SK-N-SH (cell line): ENCODE measurements around the gene NCOA4. TPM values are rescaled to one million over a fixed set of nuclear protein-coding genes. Genes with fewer than 3 reads are reported as not detected.

Experiments
- CTCF ChIA-PET: fragments of 300-600, 350-600 bp; formaldehyde crosslinking; extraction: SDS; loops from one replicate; lab custom pipeline; 2021; lab: Yijun Ruan, JAX
- POLR2A ChIA-PET: fragments of 350-600 bp; sonication (Branson Sonifier 250); formaldehyde crosslinking; extraction: SDS; loops from one replicate; lab custom pipeline; 2020; ENCODE audit warnings: antibody characterized with exemption, inconsistent platforms; lab: Yijun Ruan, JAX
- DNase-seq: peaks from one replicate; pipeline ENCODE4 v3.0.0; 2012
- H2AFZ ChIP-seq: fragments of 200-600 bp; sonication (generic); 2 replicates; pipeline ENCODE4 v1.8.1; 2016; ENCODE audit warnings: antibody characterized with exemption, mild to moderate bottlenecking, low read depth
- H3F3A ChIP-seq: fragments of 200-600 bp; sonication (generic); replicated peaks from 2 replicates; pipeline ENCODE3; 2016; ENCODE audit warnings: antibody characterized with exemption, mild to moderate bottlenecking; ENCODE audit not compliant: insufficient read depth
- H3K27ac ChIP-seq, 2 experiments: fragments of 200-500 bp in 1 of 2; fragments of 200-600 bp in 1 of 2; sonication (Bioruptor generic) in 1 of 2; sonication (generic), shearing (Covaris generic) in 1 of 2; 2 replicates each; pipeline versions ENCODE4 v1.5.1 to v1.6.1; 2014 to 2016; ENCODE audit warnings: low read depth in 2 of 2, inconsistent platforms in 1 of 2, low read length in 1 of 2, mild to moderate bottlenecking in 1 of 2, mixed read lengths in 1 of 2
- H3K27me3 ChIP-seq: fragments of 200-600 bp; sonication (generic), shearing (Covaris generic); 2 replicates; pipeline ENCODE4 v1.6.1; 2016; ENCODE audit warnings: mixed run types; ENCODE audit not compliant: insufficient read depth
- H3K36me3 ChIP-seq, 2 experiments: fragments of 200-500 bp in 1 of 2; fragments of 200-600 bp in 1 of 2; sonication (Bioruptor generic) in 1 of 2; sonication (generic) in 1 of 2; replicated peaks in 1 of 2; 2 replicates each; pipeline versions ENCODE3 to v1.5.1; 2014 to 2016; ENCODE audit warnings: low read length in 1 of 2, mild to moderate bottlenecking in 1 of 2; ENCODE audit not compliant: insufficient read depth in 2 of 2, control insufficient read depth in 1 of 2
- H3K4me1 ChIP-seq, 2 experiments: fragments of 200-500 bp in 1 of 2; fragments of 200-600 bp in 1 of 2; sonication (Bioruptor generic) in 1 of 2; sonication (generic), shearing (Covaris generic) in 1 of 2; 2 replicates each; pipeline versions ENCODE4 v1.5.1 to v1.6.1; 2014 to 2016; ENCODE audit warnings: low read depth in 1 of 2, low read length in 1 of 2, mixed run types in 1 of 2; ENCODE audit not compliant: insufficient read depth in 2 of 2, control insufficient read depth in 1 of 2
- H3K4me2 ChIP-seq: fragments of 200-600 bp; sonication (generic), shearing (Covaris generic); 2 replicates; pipeline ENCODE4 v1.6.1; 2017; ENCODE audit warnings: mixed run types
- H3K4me3 ChIP-seq, 2 experiments: fragments of 200-500 bp in 1 of 2; fragments of 200-600 bp in 1 of 2; sonication (Bioruptor generic) in 1 of 2; sonication (generic), shearing (Covaris generic) in 1 of 2; 2 replicates each; pipeline versions ENCODE4 v1.5.1 to v1.8.1; 2014 to 2016; ENCODE audit warnings: low read depth in 2 of 2, inconsistent platforms in 1 of 2, low read length in 1 of 2, mild to moderate bottlenecking in 1 of 2, mixed read lengths in 1 of 2, moderate library complexity in 1 of 2
- H3K79me2 ChIP-seq: fragments of 200-600 bp; sonication (generic); 2 replicates; pipeline ENCODE4 v1.8.1; 2017; ENCODE audit warnings: mild to moderate bottlenecking; ENCODE audit not compliant: insufficient read depth
- H3K9ac ChIP-seq: fragments of 200-600 bp; sonication (generic); 2 replicates; pipeline ENCODE4 v1.6.1; 2017; ENCODE audit warnings: mixed run types
- H3K9me2 ChIP-seq: fragments of 200-600 bp; sonication (generic); 2 replicates; pipeline ENCODE4 v1.6.1; 2017; ENCODE audit warnings: mixed run types
- H3K9me3 ChIP-seq: fragments of 200-600 bp; sonication (generic); 2 replicates; pipeline ENCODE4 v1.6.1; 2017; ENCODE audit warnings: mixed run types, mild to moderate bottlenecking, moderate library complexity
- H4K20me1 ChIP-seq: fragments of 200-600 bp; sonication (generic); 2 replicates; pipeline ENCODE4 v1.6.1; 2017; ENCODE audit warnings: mild to moderate bottlenecking, mixed run types; ENCODE audit not compliant: insufficient read depth
- FOSL2 ChIP-seq: IDR thresholded peaks from 2 replicates; pipeline ENCODE4 v1.4.0; 2012; ENCODE audit warnings: low read depth, mild to moderate bottlenecking, moderate library complexity, borderline replicate concordance
- GATA2 ChIP-seq: sonication (generic); formaldehyde crosslinking; IDR thresholded peaks from 2 replicates; pipeline ENCODE4 v1.5.0; 2020; ENCODE audit warnings: mild to moderate bottlenecking, missing genetic modification reagents
- MEF2A ChIP-seq: IDR thresholded peaks from 2 replicates; pipeline ENCODE4 v1.4.0; 2012; ENCODE audit warnings: low read depth, borderline replicate concordance
- MXI1 ChIP-seq: IDR thresholded peaks from 2 replicates; pipeline ENCODE4 v1.6.1; 2012; ENCODE audit warnings: mild to moderate bottlenecking, low read depth, low read length, improper control_type of control experiment
- NFIC ChIP-seq: IDR thresholded peaks from 2 replicates; pipeline ENCODE4 v1.4.0; 2012; ENCODE audit warnings: borderline replicate concordance
- RAD21 ChIP-seq: IDR thresholded peaks from 2 replicates; pipeline ENCODE4 v1.6.1; 2012; ENCODE audit warnings: mild to moderate bottlenecking, low read length
- RXRA ChIP-seq: IDR thresholded peaks from 2 replicates; pipeline ENCODE4 v1.4.0; 2012; ENCODE audit warnings: low read depth, mild to moderate bottlenecking, borderline replicate concordance
- SMC3 ChIP-seq: IDR thresholded peaks from 2 replicates; pipeline ENCODE4 v1.6.1; 2012; ENCODE audit warnings: low read depth, low read length, improper control_type of control experiment
- TAF1 ChIP-seq: IDR thresholded peaks from 2 replicates; pipeline ENCODE4 v1.6.1; 2012; ENCODE audit warnings: low read depth, mild to moderate bottlenecking, low read length, moderate library complexity, borderline replicate concordance
- TCF12 ChIP-seq: IDR thresholded peaks from 2 replicates; pipeline ENCODE4 v1.4.0; 2012
- TEAD4 ChIP-seq: IDR thresholded peaks from 2 replicates; pipeline ENCODE4 v1.4.0; 2012; ENCODE audit warnings: mild to moderate bottlenecking, borderline replicate concordance; ENCODE audit not compliant: insufficient read depth
- YY1 ChIP-seq: IDR thresholded peaks from 2 replicates; pipeline ENCODE4 v1.4.0; 2012; ENCODE audit warnings: low read depth, mild to moderate bottlenecking
- WGBS: methylation state at CpG from one replicate; pipeline ENCODE4 v1.1.6; 2017; ENCODE audit warnings: low lambda C conversion rate; 5-methylcytosine and 5-hydroxymethylcytosine counted together
- polyA plus RNA-seq, 3 experiments: library from polyadenylated mRNA; depleted of rRNA; stranded (reverse); fragments of >200 nt; gene quantifications; 2 replicates each; pipeline ENCODE4 v1.2.3, GENCODE V29; 2012
- TF ChIP-seq, protein P1 (sequence below): IDR thresholded peaks from 2 replicates; pipeline ENCODE4 v1.6.1; 2012; ENCODE audit warnings: mild to moderate bottlenecking, low read depth, low read length, moderate library complexity
- TF ChIP-seq, protein P2 (sequence below): IDR thresholded peaks from 2 replicates; pipeline ENCODE4 v1.4.0; 2012; ENCODE audit warnings: low read depth
- TF ChIP-seq, protein P3 (sequence below): IDR thresholded peaks from 2 replicates; pipeline ENCODE4; 2012
- TF ChIP-seq, protein P4 (sequence below): fragments of 200-600 bp; sonication (generic); IDR thresholded peaks from 2 replicates; pipeline ENCODE4 v1.6.1; 2017; ENCODE audit warnings: antibody characterized with exemption, mild to moderate bottlenecking, moderate library complexity

NCOA4 gene
- polyA plus RNA-seq, 1 of the 3 experiments (the other 2 are of a cell fraction): 30.3 TPM

DNA sequence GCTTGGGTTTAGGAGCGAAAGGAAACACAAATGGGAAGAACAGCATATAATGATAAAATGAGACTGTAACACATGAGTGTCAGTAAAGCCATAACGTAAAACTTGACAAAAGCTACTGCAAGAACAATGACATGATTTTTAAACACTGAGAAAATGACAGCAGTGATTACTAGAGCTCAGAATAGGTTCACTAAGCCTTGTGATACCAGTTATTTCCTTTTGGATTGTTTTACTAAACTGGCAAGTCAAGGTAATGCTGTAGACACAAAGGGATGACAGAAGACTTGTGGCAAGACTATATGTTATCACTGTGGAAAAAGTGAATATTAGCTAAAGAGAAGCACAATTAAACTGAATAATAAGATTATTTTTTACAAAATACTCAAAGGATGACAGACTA lies 12.7 kb downstream of the NCOA4 start (continued):
- TF ChIP-seq, protein P1, sequence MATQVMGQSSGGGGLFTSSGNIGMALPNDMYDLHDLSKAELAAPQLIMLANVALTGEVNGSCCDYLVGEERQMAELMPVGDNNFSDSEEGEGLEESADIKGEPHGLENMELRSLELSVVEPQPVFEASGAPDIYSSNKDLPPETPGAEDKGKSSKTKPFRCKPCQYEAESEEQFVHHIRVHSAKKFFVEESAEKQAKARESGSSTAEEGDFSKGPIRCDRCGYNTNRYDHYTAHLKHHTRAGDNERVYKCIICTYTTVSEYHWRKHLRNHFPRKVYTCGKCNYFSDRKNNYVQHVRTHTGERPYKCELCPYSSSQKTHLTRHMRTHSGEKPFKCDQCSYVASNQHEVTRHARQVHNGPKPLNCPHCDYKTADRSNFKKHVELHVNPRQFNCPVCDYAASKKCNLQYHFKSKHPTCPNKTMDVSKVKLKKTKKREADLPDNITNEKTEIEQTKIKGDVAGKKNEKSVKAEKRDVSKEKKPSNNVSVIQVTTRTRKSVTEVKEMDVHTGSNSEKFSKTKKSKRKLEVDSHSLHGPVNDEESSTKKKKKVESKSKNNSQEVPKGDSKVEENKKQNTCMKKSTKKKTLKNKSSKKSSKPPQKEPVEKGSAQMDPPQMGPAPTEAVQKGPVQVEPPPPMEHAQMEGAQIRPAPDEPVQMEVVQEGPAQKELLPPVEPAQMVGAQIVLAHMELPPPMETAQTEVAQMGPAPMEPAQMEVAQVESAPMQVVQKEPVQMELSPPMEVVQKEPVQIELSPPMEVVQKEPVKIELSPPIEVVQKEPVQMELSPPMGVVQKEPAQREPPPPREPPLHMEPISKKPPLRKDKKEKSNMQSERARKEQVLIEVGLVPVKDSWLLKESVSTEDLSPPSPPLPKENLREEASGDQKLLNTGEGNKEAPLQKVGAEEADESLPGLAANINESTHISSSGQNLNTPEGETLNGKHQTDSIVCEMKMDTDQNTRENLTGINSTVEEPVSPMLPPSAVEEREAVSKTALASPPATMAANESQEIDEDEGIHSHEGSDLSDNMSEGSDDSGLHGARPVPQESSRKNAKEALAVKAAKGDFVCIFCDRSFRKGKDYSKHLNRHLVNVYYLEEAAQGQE: no peak
- TF ChIP-seq TCF12: no peak
- no peak for TF ChIP-seq SMC3
- no peak for TF ChIP-seq NFIC

- CTCF ChIA-PET: interaction anchor here (1.0 to 4.1 kb wide), 3 partner anchors 12 to 213 kb away, joined by 3 to 24 read pairs (median 4); partner anchors contain the start of gene NCOA4
These were observed 13.6 kb downstream of the NCOA4 start for GRCh38 chr10:46016811-46017210.

More at GRCh38 chr10:46016811-46017210, 13.6 kb downstream of the NCOA4 start:
- H2AFZ ChIP-seq: no peak overlapping the region
- peaks cover 30% of the 10 kb centered on the region for H4K20me1 ChIP-seq
- no peak for DNase-seq
- H3K4me3 ChIP-seq: no peak overlapping the region
- no peak overlapping the region for H3K4me2 ChIP-seq
- WGBS: 95% methylated on average over 1 of the region's 1 CpG
- POLR2A ChIA-PET: no interaction called here
- no peaks in the 10 kb centered on the region for H3K27me3 ChIP-seq
- H3K9me2 ChIP-seq: no peaks in the 10 kb centered on the region
- peaks cover 3 to 22% of the 10 kb centered on the region in 2 experiments for H3K4me1 ChIP-seq
- no peak for TF ChIP-seq RXRA
- TF ChIP-seq, protein P2, sequence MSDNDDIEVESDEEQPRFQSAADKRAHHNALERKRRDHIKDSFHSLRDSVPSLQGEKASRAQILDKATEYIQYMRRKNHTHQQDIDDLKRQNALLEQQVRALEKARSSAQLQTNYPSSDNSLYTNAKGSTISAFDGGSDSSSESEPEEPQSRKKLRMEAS: no peak
- no peak for TF ChIP-seq TEAD4
- TF ChIP-seq MEF2A: no peak
- TF ChIP-seq, protein P3, sequence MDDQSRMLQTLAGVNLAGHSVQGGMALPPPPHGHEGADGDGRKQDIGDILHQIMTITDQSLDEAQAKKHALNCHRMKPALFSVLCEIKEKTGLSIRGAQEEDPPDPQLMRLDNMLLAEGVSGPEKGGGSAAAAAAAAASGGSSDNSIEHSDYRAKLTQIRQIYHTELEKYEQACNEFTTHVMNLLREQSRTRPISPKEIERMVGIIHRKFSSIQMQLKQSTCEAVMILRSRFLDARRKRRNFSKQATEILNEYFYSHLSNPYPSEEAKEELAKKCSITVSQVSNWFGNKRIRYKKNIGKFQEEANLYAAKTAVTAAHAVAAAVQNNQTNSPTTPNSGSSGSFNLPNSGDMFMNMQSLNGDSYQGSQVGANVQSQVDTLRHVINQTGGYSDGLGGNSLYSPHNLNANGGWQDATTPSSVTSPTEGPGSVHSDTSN: no peak
- TF ChIP-seq SMC3: no peak
- TF ChIP-seq MXI1: no peak
- TF ChIP-seq, protein P1: no peak
- TF ChIP-seq, protein P4, sequence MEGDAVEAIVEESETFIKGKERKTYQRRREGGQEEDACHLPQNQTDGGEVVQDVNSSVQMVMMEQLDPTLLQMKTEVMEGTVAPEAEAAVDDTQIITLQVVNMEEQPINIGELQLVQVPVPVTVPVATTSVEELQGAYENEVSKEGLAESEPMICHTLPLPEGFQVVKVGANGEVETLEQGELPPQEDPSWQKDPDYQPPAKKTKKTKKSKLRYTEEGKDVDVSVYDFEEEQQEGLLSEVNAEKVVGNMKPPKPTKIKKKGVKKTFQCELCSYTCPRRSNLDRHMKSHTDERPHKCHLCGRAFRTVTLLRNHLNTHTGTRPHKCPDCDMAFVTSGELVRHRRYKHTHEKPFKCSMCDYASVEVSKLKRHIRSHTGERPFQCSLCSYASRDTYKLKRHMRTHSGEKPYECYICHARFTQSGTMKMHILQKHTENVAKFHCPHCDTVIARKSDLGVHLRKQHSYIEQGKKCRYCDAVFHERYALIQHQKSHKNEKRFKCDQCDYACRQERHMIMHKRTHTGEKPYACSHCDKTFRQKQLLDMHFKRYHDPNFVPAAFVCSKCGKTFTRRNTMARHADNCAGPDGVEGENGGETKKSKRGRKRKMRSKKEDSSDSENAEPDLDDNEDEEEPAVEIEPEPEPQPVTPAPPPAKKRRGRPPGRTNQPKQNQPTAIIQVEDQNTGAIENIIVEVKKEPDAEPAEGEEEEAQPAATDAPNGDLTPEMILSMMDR: no peak
- TF ChIP-seq GATA2 (CRISPR knock-in tag): no peak
- TF ChIP-seq YY1: no peak
- TF ChIP-seq FOSL2: no peak
- TF ChIP-seq RAD21: no peak
- no peak for TF ChIP-seq TAF1
- H3K79me2 ChIP-seq: peaks cover 74% of the 10 kb centered on the region
- H3K9me3 ChIP-seq: no peaks in the 10 kb centered on the region
- H3F3A ChIP-seq: peaks cover 9% of the 10 kb centered on the region
- no peak overlapping the region for H3K27ac ChIP-seq
- H3K9ac ChIP-seq: no peak overlapping the region
- peaks cover 44 to 47% of the 10 kb centered on the region in 2 experiments for H3K36me3 ChIP-seq
